Right renal cortex interstitium (tissue), 3 donors: Measurements from ENCODE around the gene ACTL9. TPM values are rescaled to one million over a fixed set of nuclear protein-coding genes. Genes with fewer than 3 reads are reported as not detected.

Source experiments
- DNase-seq, 3 donors: peaks; one replicate each; pipeline ENCODE4 v3.0.0-alpha.2; 2013; ENCODE audit warnings: low read depth in 3 of 3, low spot score in 2 of 3
- polyA plus RNA-seq, 3 donors: library from polyadenylated mRNA; unstranded; fragments of 120-200 nt; gene quantifications; one replicate each; pipeline ENCODE4 v1.2.1, GENCODE V29; 2013; ENCODE audit not compliant: insufficient read length in 3 of 3

The ACTL9 gene
- polyA plus RNA-seq, 3 donors: not detected

DNA sequence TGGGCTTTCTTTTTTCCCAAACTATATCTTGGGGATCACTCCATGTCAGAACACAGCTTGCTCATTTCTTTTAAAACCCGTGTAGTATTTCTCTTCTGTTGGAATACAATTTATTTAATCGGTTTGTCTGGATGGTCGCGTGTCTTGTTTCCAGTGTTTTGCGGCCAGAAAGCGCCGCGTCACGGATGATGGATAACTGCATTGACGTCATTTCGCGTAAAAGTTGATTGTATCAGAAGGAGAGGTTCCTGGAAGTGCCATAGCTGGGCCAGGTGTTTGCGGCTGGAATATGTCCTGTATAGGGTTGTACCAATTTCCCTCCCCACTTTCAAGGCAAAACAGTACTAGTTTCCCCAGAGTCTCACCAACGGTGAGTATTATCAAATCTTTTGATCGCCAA lies 9.7 kb downstream of the ACTL9 start:
- no peak for DNase-seq

DNA sequence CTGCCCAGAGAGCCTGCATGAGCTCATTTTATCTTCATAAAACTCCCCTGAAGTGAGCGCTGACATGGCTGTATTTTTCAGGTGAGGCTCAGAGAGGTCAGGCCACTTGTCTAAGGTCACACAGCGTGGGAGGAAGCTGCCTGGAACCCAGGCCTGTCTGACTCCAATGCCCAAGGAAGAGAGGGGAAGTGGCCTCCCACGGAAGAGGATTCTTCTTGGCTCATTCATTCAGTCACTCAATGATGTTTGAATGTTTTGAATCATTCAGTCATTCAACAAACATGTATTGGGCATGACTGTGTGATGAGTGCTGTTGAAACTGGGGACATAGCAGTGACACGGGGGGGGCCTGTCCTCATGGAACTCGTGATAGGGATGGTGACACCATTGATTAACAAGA lies 12.0 kb downstream of the ACTL9 start:
- DNase-seq: no peak

DNA sequence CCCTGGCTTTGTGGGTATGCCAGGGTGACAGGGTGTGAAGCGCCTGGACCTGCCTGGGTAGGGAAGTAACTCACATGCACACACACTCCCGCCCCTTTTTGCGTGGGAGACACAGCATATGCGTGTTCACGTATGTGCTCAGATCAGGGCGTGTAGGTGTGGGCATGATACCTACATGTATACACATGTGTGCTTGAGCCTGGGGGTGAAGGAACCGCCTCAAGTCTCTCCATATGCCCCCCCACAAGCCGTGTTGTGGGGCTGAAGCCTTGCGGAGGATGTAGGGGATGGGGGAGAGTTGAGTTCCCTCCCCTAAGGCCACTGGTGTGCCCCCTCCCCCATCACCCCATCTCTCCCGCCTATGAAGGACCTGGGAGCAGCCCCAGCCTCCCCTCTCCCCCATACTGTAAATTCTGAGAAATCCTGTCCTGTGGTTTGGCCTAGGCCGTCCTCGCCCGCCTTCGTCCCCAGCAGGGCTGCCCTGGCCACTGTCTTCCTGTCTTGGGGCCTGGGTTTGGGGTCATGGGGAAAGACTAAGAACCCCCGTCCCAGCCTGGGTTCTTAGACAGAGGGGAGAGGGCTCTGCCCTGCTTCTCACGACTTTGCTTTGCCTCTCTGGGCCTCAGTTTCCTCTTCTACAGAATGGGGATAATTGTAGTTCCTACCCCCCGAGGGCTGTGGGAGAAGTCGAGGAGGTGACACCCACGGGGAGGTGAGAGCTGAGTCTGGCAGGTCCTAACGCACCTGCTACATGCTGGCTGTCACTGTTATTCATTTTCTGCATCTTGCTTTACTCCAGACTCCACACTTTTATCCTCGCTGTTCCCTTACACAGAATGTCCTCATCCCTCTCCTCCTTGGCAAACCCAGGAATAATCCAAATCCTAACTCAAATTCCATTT lies 14.3 kb downstream of the ACTL9 start:
- DNase-seq: no peak

DNA sequence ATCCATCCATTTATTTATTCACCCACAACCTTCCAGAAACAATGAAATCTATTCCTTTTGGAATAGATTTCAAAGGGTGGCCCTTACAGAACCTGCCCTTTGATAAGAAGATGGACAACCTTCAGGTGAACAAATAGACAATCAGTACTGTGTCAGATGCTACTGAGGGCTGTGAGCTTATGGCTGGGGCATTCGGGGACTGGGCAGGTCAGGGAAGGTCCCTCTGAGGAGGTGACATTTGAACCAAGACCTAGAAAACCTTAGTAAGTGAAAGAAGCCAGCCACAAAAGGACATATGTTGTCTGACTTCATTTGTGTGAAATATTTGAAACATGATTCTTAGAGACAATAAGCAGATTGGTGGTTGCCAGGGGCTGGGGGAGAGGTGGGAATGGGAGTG lies 15.7 kb downstream of the ACTL9 start:
- no peak for DNase-seq

DNA sequence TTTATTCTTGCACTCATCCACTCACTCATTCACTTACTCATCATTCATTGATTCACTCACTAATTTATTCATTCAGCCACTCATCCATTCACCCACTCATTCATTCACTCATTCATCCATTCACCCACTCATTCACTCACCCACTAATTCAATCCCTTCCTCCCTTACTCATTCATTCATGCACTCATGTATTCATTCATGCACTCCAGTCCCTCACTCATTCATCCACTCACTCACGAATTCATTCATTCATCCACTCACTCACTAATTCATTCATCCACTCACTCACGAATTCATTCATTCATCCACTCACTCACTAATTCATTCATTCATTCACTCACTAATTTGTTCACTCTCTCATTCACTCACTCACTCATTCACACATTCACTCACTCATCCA lies 16.1 kb downstream of the ACTL9 start:
- DNase-seq: no peak

DNA sequence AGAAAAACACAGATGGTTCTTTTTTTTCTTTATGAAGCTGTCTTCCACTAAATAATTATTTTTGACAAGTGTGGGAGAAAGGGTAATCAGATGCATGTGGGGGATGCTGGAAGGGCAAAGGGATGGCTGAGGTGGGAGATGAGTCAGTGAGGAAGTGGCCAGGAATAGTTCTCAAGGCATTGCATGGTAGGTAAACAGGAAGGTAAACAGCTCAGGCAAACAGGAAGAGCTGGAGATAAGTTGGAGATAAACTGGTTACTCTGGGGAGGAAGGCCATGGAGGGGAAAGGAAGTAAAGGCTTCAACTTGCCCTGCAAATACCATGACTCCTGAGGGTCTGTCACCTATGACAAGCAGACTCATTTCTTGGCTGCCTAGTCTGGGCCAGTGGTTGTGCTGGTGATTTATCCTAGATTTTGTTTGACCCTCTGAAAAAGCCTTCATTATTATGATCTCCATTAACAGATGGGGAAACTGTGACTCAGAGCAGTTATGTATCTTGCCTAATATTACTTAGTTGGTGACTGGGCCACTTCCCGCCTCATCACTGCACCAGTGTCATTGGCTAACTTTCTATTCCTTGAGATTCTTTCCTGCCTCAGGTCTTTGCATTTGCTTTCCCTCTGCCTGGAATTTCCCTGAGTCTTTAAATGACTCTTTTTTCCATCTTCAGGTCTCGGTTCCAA lies 17.1 kb downstream of the ACTL9 start:
- DNase-seq: no peak

DNA sequence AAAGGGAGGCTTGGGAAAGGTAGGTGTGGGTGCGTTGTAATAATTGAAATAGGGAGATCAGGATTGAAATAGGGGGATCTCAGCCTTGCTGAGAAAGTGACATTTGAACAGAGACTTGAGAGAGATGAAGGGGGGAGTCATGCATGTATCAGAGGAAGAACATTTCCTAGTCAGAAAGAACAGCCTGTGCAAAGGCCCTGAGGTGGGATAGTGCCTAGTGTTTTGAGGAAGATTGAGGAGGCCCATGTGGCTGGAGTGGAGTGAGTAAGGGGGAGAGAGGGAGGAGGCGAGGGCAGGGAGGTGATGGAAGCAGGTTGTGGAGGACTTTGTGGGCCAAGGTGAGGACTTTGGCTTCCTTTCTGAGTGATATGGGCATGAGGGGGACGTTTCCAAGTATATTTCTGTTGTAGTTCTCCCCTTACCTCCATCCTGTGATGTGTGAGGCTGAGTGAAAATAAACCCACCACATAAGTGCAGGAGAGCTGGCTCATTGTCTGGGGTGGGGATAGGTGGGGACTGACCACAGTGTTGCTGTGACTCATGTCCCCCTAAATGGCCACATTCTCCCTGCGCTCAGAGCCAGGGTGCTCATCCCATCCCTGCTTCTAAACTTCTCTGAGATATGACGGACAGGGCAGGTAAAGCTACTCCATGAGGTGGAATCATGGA lies 17.8 kb downstream of the ACTL9 start:
- DNase-seq: no peak

DNA sequence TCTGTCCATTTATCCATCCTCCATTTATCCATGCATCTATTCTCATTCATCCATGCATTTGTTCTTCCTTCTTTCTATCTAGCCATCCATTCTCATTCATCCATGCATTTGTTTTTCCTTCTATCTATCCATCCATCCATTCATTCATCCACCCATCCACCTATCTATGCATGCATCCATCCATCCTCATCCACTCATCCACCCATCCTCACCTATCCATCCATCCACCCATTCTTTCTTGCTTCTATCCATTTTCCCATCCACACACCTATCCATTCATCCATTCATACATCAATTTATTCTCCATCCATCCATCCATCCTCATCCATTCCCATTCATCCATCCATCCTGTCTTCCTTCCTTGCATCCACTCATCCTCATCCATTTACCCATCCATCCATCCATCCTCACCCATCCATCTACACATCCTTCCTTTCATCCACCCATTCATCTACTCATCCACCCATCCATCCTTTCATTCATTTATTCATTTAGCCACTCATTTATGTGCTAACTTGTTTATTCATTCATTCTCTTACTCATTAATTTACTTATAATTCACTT lies 20.3 kb downstream of the ACTL9 start:
- DNase-seq: no peak

DNA sequence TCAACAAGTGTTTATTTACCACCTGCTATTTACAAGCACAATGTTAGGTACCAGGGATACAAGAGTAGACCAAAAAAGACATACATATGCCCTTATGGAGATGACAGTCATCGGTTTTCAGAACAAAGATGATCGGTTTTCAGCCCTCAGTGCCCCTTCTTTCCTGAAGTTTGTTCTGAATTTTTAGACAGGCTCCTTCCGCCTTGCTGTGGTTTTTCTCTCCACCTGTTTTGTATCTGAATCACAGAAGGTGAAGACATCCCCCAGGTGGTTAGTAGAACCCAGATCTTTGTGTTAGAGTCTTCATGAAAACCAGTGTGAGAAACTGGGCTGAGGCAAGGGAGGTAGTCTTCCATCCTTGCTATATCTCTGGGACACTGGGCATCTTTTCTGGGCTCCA lies 23.5 kb downstream of the ACTL9 start:
- no peak for DNase-seq

DNA sequence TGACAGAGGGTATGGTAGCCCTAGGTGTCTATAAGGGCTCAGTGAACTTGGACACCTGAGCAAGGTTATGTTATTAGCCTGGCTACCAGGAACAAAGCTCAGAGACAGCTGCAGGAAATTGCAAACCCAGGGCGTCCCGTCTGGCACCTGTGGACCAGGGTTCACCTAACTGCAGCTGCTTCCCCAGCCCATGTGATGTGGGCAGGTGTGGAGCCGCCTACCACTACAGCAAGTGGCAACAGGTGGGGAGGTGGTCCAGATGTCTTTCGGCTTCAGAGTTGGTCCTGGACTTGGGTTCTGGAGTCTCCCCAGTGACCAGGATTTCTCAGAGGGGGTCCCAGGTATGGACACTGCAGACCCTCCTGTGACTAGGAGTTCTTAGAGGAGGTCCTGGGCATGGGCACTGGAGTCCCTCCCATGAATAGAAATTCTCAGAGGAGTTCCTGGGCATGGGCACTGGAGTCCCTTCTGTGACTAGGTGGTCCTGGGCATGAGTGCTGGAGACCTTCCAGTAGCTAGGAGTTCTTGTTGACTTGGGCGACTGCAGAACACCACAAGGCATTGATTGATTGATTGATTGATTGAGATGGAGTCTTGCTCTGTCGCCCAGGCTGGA lies 25.2 kb downstream of the ACTL9 start:
- DNase-seq: no peak

DNA sequence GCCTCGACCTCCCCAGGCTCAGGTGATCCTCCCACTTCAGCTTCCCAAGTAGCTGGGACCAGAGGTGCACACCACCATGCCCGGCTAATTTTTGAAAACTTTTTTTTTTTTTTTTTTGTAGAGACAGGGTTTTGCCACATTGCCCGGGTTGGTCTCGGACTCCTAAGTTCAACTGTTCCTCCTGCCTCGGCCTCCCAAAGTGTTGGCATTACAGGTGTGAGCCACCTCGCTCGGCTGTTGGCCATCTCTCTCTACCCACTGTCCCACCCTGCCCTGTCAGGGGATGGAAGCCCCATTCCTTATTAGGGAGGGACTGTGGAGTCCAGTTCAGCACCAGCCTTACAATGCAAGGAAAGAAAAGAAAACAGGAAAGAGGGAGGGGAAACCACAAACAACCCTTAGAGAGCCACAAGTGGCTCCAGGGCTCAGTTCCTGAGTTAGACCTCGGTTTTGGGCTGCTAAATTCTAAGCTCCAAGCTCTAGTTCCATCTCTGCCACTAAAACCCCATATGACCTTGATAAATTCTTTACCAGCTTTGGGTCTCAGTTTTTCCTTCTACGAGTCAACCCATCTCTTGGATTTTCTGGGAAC lies 31.7 kb downstream of the ACTL9 start:
- no peak for DNase-seq

DNA sequence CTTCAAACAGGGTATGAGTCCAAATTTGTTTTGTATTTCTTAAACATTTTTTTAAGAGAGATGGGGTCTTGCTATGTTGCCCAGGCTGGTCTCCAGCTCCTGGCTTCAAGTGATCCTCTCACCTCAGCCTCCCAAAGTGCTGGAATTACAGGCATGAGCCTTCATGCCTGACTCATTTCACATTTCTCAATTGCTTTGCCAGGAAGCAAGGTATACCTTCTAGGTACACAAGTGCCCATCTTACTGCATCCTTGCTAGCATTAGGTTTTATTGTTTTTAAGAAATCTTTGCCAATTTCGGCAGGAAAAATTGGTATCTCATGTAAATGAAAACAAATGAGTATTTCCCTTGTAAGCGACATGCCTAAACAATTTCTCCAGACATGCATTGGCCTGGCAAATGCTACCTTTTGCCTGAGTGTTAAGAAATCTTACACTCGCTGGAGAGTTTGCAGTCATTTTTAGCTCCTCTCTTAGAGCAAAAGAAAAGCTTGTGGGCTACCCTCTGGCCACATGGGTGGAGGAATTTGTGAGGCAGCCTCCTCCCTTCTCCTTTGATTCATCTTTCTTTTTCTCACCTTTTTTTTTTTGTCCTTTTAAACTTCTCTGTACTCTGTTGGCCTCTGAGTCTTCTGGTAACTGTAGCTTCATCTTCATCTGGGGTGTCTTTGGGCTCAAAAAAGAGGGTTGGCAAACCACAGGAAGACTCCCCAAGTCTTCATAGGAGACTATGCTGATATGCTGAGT lies 33.0 kb downstream of the ACTL9 start:
- no peak for DNase-seq

DNA sequence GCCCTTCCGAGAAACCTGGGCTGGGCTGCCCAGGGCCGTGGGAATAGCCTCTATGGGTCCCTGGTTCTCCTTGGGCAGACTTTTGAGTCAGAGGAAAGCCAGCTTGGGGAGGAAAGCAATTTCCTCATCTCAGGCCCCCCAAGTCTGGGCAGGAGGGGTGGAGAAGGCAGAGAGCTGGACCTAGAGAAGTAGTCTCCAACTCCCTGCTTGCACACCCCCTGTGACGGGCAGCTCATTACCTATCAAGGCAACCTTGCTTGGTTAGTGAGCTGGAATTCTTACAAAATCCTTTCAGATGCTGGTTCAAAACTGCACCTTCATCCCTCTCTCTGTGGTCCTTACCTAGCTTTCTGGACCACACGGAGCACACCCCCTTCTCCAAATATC lies 33.9 kb downstream of the ACTL9 start:
- no peak for DNase-seq

DNA sequence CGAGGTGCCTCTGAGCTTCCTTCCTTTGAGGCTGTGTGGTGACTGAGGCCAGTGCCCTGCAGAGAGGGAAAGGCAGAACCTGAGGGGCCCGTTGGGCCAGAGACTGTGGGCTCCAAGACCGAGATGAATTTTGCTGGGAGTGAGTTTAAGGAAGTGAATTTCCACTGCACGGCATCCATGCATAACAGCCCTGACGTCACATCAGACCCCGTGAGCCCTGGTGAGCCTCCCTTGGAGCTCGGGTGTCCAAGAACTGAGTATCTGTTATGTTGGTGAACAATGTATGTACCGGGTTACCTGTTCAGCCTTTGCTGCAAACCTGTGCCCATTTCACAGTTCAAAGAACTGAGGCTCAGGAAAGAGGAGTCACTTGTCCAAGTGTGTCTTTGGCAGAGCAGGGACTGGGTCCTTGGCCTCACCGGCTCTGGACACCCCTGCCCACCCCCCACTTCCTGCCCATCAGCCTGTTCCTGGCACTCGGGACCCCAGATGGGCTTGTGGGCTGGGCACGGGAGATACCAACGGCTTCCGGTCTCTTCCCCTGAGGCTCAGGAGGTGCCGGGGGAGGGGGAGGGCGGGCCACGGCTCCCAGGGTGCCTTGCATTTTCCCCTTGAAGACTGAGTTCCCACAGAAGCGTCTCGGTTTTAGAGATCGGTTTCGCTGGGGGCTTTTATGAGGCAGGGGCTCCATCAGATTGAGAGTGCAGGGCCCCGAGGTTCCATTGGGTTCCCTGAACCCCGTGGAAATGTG lies 34.5 kb downstream of the ACTL9 start:
- no peak for DNase-seq

DNA sequence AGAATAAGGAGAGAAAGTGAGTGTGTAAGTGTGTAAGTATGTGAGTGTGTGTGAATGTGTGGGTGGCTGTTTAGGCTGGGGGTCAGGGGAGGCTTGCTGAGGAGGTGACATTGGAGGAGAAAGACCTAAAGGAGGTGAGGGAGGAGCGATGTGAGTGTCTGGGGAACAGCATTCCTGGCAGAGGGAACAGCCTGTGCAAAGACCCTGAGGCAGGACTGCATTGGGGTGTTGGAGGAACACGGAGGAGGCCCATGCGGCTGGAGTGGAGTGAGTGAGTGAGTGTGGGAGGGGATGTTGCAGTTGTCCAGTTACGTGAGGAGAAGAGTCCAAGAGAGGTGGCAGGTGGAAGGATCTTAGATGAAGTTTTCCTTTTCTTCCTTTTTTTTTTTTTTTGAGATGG lies 36.3 kb downstream of the ACTL9 start:
- DNase-seq: no peak

DNA sequence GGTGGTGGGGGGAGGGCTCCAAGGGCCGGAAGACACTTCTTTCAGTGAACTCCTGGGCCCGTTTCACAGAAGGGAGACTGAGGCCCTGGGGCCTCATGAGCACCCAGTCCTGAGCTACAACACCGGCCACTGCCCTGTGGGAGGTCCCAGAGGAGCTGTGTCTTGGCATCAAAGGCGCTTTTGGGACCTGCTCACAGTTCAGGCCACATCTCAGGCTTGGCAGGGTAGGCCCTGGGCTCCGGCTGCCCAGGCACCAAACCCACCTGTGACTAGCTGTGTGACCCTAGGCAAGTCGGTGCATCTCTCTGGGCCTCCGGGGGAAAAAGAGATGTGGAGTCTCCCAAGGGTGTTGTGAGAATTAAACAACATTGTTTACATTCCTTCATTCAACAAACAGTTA lies 38.7 kb downstream of the ACTL9 start:
- no peak for DNase-seq

DNA sequence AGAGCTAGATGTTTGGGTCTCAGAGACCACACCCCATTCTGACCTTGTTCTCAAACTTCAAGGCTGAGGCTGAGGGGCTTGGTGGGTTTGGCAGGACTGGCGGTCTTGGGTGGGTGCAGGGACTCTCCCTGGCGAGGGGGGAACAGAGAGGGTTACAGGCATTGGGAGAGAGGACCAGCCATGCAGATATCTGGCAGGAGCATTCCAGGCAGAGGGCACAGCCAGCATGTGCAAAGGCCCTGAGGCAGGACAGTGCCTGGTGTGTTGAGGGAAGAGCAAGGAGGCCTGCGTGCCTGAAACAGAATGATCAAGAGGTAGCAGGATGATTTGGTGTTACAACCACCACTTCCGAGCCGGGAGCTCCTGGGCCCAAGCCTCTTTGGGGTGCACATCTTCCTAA lies 40.7 kb downstream of the ACTL9 start:
- no peak for DNase-seq

DNA sequence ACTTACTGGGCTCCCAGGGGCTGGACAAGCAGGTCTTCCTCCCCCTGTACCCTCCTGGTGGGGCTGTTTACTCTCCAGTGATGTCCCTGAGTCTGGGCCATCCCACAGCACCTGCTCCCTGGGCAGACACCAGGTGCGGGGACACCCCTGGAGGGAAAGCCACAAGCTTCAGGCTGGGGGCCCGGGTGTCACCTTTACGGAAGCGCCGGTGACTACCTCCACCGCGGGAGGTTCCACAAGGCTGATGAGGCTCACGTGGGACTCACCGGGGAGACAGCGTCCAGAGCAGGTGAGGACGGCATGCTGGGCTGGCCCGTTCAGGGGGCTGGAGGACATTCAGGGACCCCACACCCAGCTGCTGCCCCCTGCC lies 43.3 kb downstream of the ACTL9 start:
- DNase-seq: no peak
